RKO (cell line): ENCODE measurements around the gene CHD6.

Source experiments
- DNase-seq: peaks from one replicate; pipeline ENCODE4 v3.0.0-alpha.2; 2016; ENCODE audit warnings: low spot score

CHD6 gene

DNA sequence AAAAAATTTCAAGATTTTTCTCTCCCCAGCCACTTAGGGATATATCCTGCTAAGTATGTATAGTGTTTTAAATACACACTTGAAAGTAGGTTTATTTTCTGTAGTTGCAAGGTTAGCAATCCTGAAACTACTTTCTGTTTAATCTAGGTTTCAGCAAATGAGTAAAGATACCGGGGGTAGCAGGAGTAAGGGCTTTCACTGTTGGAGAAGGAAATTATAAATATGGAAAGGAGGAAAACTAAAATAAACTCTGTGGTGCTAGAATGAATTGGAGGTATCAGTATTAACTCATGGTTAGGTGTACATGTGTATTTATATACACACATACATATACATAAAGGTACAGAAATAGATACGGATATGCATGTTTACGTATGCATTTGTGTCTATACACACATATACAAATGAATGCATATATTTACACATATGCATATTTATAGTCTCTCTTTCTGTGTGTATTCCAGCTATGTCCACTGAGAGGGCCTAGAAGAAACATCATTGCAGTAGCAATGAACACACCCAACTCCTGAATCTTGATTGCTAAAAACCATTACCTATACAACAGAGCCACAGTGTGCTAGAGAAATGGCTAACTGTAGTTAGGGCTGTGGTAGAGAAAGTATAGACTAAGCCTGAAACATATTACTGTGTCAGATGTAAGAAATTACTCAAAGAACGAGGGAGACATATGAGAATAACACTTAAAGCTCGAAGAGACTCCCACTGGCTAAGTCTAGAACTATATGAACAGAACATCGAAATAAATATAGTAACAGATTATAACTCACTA lies 155.6 kb downstream of the CHD6 start:
- DNase-seq, result no peak

DNA sequence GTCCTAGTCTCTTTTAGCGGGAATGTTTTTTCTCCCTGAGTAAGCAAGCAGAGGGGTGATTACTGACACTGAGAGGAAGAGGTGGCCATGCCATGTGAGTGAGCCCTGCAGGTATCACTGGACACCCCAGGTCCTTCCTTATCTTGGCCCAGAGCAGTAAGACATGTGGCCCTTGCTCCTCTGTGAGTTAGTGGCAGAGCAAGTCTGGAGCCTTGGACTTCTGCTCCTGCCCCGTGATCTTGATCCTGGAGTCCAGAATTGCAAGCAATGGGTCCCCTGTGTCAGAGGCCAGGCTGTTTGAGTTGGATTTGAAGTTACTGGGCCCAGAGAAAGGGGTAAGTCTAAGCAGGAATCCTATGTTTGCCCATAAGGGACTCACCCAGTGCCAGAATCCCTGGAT lies 159.4 kb downstream of the CHD6 start:
- DNase-seq, result no peak

DNA sequence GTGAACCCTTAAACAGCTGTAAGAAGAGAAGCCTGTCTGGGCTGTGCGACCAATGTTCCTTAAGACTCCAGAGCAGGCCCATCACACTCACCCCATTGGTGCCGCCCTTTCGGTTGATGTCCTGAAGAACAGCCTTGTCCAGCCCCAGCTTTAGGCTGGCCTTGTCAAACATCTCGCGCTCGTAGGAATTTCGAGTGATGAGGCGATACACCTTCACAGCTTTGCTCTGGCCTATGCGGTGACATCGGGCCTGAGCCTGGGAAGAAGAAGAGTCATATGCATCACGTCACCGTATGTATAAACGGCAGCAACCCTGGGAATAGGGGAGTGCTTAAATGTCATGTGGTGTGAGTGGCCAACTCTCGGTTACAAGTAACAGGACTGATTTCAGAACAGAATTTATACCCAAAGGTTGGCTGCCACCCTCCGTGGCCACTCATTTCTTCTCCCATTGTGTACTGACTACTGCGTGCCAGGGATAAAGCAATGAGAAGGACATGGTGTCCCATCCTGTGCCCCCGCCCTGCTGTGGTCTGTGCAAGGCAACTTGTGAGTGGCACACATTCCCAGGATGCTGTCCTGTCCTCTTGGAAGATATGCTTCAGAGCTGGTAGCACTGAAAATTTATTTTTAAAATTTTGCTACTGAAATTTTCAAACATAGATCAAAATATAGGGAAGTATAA lies 160.9 kb downstream of the CHD6 start:
- no peak for DNase-seq

DNA sequence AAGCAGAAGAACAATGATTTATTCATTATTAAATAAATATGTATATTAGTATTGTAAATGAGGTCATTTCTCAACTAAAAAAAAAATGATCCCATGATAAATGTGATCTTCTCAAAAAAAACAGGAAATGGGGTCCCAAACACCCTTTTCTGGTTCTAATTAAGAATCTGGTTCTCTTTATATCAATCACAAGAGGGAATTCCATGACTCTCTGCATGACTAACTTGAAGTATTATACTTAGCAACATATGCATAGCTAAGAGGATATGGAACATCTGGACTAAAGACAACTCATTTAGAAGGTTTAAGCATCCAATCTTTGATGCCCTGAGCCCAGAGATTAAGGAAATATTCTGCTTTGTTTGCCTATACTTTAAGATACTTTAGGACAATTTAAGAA lies 161.8 kb downstream of the CHD6 start:
- no peak for DNase-seq

DNA sequence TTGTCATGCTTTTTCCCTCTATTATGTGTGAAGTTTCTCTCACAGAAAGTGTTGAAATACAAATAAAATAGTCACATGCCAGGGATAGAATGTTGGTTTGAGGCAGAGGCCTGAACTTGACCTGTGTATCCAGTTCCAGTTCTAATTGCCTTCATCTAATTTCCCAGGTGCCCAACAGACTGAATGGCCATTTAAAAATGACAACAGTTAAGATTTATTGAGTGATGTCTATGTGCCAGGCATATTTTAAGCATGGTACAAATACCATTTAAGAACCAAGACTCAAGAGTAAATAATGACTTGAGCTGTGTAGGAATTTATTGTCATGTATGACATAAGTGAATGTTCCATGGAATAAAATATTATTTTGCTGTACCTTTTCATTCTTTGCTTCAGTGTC lies 163.9 kb downstream of the CHD6 start:
- DNase-seq, result no peak

DNA sequence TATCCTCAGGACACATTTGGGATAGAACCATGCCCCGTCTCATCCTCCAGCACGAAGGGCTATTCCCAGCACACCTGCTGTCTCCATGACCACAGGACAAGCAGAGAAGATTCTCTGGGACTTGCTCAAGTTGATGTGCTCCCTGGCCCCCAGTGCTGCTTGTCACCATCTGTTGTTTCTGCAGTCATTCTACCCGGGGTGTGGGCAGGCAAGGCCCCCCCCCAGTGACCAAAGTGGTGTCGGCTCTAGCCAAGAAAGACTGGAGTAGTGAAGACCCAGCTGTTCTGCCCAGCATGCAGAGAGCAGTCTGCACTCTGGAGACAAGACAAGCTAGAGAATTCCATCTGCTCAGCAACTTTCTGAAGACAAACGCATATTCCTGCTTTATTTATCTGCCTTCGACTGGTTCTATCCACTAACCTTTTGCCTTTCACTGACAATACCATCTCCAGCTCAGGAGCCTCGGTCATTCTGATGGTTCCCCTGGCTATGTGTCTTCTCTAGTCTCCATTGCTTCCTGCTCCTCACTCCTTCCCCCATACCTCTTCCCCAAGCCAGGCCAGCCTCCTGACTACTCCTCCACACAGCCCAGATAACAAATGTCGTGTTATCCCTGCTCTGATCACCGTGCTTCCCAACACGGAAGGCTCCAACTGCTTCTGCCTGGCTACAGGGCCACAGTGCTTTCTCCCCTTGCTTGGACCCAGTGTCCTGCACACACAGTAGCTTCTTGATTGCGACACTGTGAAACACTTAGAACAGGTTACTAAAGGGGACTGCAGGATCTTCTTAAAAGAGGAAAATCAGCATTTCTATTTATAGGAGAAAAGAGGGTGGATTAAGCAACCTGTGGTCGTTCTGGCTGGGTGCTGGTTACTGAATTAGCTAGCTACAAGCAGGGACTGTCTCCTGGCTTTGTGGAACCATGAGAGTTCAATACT lies 164.9 kb downstream of the CHD6 start:
- DNase-seq, result no peak

DNA sequence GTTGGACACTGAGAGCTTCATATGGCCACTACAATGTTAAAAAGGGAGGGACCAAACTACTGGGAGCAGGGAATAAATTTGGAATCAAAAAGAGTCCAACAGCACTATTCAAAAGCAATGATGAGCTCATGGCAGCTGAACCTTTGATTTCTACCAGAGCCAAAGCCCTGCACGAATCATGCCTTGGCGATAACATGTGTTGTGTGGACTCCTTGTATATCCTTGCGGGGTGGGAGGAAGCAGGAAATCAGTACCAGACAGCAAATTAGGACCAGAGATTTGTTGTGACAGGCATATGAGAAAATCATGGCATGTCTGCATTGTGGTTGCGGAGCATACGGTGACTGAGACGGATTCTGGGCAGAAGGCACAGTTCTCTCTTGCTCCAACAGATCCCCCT lies 166.0 kb downstream of the CHD6 start:
- no peak for DNase-seq

DNA sequence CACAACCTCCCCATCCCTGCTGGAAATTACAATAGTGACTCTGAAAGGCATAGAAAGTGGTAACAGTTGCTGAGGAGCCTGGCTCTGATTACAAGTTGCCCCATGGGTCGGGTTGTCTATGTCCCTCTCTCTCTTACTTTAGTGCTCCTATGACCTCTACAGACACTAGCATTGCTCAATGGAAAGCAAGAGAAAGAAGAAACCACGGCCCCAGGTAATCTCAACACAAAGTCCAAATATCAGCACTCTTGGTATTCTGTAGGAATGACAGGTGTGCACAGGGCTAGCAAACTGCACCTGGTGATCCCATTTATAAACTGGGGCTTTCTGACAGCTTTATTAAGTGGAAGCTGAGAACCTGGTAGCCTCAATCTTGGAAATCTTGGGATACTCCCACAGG lies 171.2 kb downstream of the CHD6 start:
- DNase-seq, result no peak

DNA sequence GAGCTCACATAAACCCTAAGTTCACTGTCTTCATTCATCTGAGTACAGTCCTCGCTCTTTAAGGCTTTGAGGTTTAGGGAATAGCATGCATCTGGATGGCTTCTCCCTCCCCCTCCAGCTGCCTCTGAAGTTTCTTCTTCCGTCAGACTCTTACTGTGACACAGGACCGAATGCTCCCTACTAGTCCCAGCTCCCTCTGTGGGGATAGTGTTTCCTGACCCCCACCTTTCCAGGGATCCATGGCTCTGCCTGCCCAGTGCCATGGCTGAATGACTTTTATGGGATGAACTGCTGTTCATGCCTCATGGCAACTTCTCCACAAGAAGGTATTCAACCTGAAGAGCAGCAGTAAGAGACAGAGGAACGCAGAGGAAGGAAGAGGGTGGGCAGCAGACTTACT lies 171.7 kb downstream of the CHD6 start:
- no peak for DNase-seq

DNA sequence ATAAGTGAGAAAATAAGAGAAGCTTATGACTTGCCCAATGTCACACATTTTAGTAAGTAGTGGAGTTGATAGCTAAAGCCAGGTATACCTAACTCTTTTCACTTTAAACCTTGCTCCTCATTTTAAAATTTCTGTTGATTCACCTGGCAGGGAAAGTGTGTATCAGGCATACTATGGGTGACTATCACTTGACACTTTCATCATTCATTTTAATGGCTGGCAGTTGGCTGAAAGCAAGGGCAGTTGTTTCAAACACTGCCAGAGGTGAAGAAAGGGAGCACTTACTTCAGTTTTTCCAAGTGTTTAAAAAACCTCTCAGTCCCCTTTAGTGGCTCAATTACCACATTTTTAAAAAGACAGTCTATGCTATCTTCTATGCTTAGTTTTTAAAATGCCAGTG lies 173.4 kb downstream of the CHD6 start:
- DNase-seq, result no peak

DNA sequence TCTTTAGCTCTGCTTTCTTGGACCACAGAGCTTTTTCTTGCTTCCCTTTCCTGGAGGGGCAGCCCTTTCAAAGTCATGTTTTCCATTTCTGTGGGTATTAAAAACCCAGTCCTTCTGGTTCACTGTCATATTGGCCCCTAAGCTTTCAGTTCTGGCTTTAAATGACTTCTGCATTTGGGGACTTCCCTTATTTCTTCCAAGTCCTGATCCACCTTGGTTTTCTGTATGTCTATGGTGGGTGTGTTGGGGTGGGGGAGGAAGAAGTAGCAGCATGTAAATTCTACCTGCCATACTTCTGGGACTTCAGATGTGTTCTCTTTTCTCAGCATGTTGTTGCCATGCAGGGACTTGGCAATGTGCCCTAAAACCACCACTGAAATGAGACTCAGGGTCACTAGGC lies 174.5 kb downstream of the CHD6 start:
- DNase-seq, result no peak

DNA sequence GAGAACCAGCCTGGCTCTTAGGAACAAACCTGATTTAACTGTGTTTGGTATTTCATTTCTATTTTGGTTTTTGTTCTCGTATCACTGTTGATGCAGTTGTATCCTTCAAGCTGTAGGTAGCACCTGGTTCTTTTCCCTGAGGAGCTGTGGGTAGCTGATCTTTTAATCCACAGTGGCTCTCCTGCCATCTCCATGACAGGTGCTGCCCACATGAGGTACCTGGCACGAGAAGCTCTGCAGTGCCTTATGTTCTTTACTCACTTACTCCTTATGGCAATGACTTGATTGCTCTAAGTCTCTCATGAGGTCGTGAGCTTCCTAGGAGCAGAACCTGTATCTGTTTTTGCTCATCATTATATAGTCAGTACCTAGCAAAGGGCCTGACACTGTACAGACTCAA lies 177.3 kb downstream of the CHD6 start:
- DNase-seq, result no peak

DNA sequence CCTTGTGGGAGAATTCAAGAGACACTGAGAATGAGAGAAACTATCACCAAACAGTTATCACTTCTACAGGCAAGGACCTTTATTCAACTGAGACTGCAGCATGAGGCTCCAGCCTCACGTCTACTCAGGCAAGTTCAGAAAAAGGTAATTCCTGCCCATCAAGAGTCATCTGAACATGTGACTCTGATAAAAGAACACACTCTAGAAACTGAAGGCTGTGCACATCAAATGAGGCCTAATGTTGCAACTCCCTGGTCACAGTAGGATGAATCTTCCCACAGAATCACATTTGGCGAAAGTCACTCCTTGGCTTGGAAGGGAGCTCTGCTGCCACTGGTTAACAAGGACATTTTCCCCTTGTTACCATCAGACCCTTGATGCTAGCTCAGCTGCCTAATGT lies 180.3 kb downstream of the CHD6 start:
- no peak for DNase-seq

DNA sequence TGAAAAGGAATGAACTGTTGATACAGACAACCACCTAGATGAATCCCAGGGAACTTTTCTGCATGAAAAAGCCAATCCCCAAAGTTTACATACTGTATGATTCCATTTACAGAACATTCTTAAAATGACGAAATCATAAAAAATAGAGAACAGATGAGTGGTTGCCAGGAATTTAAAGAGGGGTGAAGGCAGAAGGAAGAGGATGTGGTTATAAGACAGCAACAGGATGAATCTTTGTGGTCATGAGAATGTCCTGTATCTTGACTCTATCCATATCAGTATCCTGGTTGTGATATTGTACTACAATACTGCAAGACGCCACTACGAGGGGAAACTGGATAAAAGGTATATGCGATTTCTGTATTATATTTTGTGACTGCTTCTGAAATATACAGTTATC lies 181.5 kb downstream of the CHD6 start:
- DNase-seq, result no peak

DNA sequence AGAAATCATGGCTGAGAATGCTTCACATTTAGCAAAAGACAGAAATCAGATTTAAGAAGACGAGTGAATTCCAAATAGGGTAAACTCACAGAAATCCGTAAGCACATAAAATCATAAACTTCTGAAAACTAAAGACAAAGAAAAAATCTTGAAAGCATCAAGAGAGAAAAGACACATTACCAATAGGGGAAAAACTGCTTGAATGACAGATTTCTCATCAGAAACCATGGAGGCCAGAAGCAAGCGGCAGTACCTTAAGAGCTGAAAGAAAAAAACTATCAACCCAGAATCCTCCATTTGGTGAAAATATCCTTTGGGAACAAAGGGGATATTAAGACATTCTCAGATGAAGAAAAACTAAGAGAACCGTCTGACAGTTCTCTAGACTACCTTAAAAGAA lies 185.0 kb downstream of the CHD6 start:
- DNase-seq, result no peak

DNA sequence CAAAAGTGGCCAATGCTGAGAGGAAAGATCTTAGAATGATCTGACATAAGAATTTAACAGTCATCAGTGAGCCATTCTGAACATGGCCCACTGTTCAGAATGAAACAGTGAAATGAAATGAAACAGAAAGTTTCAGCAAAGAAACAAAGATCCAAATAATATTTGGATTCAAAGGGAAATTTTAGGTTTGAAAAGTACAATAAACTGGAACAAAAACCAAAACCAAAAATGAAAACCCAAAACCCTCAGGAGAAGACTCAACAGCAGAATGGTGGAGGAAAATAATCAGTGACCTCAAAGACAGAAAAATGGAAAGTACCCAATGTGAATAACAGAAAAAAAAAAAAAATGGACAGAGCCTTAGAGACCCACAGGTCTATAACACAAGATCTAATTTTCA lies 185.4 kb downstream of the CHD6 start:
- no peak for DNase-seq

DNA sequence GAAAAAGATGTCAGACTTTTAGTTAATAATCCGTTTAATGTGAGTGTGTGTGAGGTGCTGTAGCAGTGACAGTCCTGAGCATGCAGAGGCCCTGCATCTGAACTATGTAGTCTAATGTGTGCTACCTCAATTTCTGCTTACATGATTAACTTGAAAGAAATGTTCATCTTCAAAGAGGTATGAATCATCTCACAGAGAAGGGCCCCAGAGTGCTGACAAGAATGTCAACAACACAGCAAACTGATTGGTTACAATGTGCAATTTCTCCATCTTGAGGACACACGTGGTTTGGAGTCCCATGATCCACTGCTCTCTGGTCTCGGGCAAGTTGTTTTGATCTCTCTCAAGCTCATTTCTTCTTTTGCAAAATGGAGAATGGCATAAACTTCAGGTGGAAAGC lies 189.9 kb downstream of the CHD6 start:
- DNase-seq, result peak; percentile 65

DNA sequence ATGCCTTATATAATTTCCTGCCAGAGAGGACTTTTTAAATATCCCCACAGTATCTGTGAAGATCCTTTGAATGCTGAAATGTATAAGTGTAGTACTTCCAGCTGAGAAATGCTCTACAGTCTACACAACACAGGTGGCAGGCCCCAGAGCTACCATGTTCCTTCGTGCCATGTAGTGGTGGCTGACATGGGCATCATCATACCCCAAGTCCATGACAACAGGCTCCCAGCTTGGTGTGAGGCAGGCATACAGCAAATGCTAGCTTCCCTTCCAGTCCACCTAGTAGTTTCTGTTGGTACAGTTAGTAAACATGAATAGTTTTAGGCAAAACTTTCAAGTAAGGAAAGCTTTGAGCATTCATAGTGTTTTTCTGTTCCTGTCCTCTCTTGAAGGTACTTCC lies 190.3 kb downstream of the CHD6 start:
- no peak for DNase-seq

DNA sequence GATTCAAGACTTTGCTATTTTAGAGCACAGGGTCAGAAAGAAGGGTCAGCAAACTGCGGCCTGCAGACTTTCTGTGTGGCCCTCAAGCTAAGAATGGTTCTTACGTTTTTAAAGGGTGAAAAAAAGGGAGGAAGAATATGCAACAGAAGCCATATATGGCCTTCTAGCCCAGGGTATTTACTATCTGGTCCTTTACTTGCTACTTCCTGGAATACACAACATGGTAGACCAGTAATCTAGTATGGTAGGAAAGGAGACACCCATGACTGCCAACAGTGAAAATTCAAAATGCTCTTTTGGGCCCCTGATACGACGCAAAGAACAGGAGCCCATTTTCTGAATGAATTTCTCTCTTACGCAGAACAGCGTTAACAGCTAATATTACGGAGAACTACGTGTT lies 191.2 kb downstream of the CHD6 start:
- DNase-seq, result no peak

DNA sequence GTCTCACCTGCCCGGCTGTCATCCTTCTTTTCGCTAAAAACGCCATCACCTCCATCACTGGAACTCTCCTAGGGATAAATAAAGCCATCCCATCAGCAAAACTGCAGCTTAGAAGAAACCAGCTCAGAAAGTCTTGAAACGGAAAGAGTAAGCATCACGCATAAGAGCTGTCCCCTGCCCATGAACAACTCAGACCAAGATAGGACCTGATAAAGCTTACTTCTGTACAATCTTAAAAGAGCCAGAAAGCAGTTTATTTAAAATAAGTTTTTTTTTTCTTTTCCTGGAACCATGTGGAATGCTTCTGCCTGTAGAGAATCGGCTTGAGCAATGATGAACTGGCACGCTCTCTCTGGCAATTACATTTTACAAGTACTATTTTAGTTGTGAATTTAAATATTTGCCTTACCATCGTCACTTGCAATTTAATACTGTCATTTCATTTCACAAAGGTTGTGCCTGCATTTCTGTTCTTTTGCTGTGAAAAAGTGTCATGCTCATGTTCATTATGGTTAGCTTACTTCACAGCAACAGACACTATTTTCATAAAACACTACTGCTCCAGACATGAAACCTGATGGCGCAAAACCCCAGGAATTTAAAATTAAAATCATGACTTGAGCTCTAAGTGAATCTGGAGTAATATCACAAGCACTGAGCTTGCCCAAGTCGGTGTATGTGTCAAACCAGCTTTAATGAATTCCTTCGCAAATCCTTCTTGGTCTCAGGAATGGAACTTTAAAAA lies 191.9 kb downstream of the CHD6 start:
- no peak for DNase-seq

DNA sequence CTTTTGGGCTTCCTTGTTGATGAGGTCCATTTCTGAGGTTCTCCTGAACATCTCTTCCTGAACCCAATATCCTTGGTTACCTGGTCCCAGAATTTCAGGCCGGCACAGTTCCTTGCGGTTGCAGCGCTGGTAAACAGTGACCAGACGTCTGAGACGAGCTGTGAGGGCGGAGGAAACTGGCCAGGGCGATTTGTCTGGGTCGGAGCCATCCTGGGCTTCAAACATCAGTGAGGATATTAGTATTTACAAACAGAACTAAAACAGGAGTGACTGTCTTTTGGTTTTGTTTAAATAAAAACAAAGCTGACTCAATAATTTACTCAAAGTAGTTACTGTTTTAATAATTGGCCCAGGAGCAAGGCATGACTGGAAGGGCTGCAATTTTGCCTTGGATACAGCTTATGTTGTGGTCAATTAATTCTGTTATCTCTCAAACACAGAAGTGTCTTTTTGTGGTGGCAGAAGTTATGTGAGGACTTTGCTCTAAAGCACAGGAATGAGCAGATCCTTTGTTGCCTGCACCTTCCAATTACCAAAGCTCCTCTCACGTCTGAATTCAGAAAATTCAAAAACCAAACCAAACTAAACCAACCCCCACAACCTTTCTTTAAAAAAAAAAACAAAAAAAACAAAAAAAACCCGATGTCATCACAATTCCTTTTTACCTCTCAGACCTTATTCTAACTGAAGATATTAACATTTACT lies 192.8 kb downstream of the CHD6 start:
- DNase-seq, result no peak

DNA sequence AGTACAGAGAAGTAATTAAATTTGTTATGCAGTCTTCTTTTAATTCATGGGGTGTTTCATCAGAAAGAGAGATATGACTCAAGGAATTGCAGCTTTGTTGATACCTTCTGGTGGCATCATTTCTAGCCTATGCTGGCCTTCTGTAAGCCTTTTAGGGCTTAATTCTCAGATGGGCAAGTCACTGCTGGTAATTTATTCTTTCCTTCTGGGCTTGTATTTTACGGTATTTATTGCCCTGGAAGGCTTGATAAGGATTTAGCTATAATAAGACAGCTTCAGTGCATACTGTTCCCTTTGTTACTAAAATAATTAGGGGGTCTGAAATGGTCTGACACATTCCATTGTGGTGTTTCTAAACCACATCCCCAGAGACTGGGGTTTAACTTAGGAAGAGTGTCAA lies 193.6 kb downstream of the CHD6 start:
- DNase-seq, result no peak
